Mucosa of descending colon (tissue), 3 donors: ENCODE data around the gene EMX1. TPM values are rescaled to one million over a fixed set of nuclear protein-coding genes. Genes with fewer than 3 reads are reported as not detected.

ENCODE experiments used
- ATAC-seq: fragments of 200-7000 bp; cut with Tn5 transposase; one replicate; pipeline ENCODE4 v1.9.1; 2020; ENCODE audit warnings: mild to moderate bottlenecking, moderate library complexity
- DNase-seq, 3 donors: peaks; one replicate each; pipeline ENCODE4 v3.0.0-alpha.2; 2020
- H3K36me3 ChIP-seq: fragments of 200-600 bp; one replicate; pipeline ENCODE4 v1.8.0; 2021; ENCODE audit warnings: low read depth, mild to moderate bottlenecking
- H3K4me1 ChIP-seq: fragments of 200-600 bp; one replicate; pipeline ENCODE4 v1.8.0; 2021; ENCODE audit warnings: low read depth, mild to moderate bottlenecking
- H3K4me3 ChIP-seq: fragments of 200-600 bp; one replicate; pipeline ENCODE4 v1.8.0; 2021; ENCODE audit warnings: mild to moderate bottlenecking
- H3K9me3 ChIP-seq: fragments of 200-600 bp; one replicate; pipeline ENCODE4 v1.8.0; 2021; ENCODE audit warnings: mild to moderate bottlenecking
- intact Hi-C, 2 donors: fragments of 100-400 bp; cut with DNase I in 1 of 2; cut with micrococcal nuclease in 1 of 2; formaldehyde crosslinking; loops; one replicate each; pipeline versions ENCODE4 v1.11.0 to v1.11.1; 2022; cut with DNase I, micrococcal nuclease
- long read RNA-seq, 2 donors: library from polyadenylated mRNA; unstranded; transcript quantifications; one replicate each; pipeline ENCODE4 v2.0.0, GENCODE V29; 2019 to 2021
- total RNA-seq, 3 donors: library from RNA; stranded (reverse); fragmentation: NEBNext Ultra II Directional in 2 of 3; extraction: Animal tissue kit (Norgen Biotek cat#: 25700) in 2 of 3; gene quantifications; one replicate each; pipeline versions ENCODE4 v1.2.1 to v1.2.4, GENCODE V29; 2021 to 2023
- TF ChIP-seq, protein P1 (sequence below): fragments of 200-600 bp; IDR thresholded peaks from one replicate; pipeline ENCODE4 v1.8.0; 2022; ENCODE audit warnings: antibody characterized with exemption, mild to moderate bottlenecking
- donor health status: DM: no; HTN: no; CAD: no; lungs with moderate emphysema.
- donor health status: DM: no; HTN: no; CAD: no.
- donor health status: DM: no; HTN: yes; CAD: no.

Gene EMX1
- total RNA-seq, result 1 to 10 TPM in 2 of 3 donors, under 1 TPM in 1; 0.96 to 3.6 (median 1.6) TPM
- long read RNA-seq, donor 1, partial matches to known transcripts, result 0 of 5 reads
- long read RNA-seq, donor 1, other reads (novel, unspliced or antisense), result 2 of 5 reads
- long read RNA-seq, donor 2, result 0 reads

DNA sequence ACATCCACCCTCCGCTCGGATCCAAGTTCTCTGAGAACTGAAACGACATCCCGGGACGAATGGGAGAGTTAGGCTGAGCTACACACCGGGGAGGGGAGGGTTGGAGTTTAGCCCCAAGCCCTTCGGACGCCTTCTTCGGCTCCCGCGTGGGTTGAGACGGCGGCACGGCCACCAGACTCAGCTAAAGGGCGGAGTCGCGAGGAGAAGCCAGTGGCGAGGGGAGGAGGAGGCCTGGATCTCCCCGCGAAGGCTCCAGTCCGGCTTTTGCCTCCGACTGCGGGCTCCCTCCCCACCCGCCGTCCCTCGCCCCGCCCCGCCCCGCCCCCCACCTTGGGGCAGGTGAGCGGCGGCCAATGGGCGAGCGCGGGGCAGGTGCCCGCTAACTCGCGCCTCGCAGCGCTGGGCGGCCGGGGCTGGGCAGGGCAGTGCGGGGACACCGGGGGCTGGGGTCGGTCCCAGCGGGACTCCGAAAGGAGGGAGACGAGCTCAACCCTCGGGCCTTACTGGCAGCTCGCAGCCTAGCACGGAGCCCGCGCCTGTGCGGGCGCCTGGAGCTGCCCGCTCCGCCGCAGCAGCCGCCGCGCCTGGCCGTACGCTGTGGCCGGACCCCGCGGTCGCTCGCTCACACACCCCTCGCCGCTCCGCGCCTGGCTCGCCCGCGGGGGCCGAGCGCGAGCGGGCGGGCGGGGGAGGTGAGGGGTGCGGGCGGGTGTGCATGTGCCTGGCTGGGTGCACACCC lies at the start of gene EMX1:
Gene EMX1 (plus strand): TSS at position 382 of the 739 bp plus-strand sequence. CDS start 334 bp downstream, at position 716.
- ATAC-seq (peak; percentile 90), DNase-seq (peak; percentile 77 to 89 (median 83))
- peaks cover 26% of the 10 kb centered on the region for H3K4me1 ChIP-seq
- H3K4me3 ChIP-seq, result peak within 1 kb of the TSS; percentile 14
- no peaks in the 10 kb centered on the region for H3K9me3 ChIP-seq
- intact Hi-C loops, result no loop called here
- H3K36me3 ChIP-seq, result no peaks in the 10 kb centered on the region
- TF ChIP-seq, protein P1, sequence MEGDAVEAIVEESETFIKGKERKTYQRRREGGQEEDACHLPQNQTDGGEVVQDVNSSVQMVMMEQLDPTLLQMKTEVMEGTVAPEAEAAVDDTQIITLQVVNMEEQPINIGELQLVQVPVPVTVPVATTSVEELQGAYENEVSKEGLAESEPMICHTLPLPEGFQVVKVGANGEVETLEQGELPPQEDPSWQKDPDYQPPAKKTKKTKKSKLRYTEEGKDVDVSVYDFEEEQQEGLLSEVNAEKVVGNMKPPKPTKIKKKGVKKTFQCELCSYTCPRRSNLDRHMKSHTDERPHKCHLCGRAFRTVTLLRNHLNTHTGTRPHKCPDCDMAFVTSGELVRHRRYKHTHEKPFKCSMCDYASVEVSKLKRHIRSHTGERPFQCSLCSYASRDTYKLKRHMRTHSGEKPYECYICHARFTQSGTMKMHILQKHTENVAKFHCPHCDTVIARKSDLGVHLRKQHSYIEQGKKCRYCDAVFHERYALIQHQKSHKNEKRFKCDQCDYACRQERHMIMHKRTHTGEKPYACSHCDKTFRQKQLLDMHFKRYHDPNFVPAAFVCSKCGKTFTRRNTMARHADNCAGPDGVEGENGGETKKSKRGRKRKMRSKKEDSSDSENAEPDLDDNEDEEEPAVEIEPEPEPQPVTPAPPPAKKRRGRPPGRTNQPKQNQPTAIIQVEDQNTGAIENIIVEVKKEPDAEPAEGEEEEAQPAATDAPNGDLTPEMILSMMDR, result no peak

DNA sequence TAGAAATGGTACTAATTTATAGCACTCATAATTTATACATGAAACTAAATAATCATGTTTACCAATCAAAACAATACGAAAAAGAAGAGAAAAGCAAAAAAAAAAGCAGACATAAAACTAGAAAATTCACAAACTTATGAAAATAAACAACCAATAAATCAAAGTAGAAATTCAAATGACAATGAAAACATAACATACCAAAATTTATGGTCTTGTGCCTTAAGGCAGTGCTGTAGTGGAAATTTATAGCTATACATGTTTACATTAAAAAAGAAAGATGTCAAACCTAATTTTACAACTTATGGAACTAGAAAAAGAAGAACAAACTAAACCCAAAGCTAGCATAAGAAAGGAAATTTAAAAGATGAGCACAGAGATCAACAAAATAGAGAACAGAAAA lies 46.3 kb upstream of the EMX1 start:
- DNase-seq, result no peak

GRCh38 chr2:72871880-72872279 lies 45.4 kb upstream of the EMX1 start:
- Histone ChIP-seq H3K4me1 (no peaks in the 10 kb centered on the region), H3K36me3 (no peaks in the 10 kb centered on the region), H3K4me3 (no peak overlapping the region), H3K9me3 (no peaks in the 10 kb centered on the region)
- no peak for DNase-seq
- TF ChIP-seq, protein P1, result no peak
- ATAC-seq, result no peak
- intact Hi-C loops, result no loop called here

More for the DNA sequence above, 46.3 kb upstream of the EMX1 start:
- no peak for ATAC-seq
- H3K36me3 ChIP-seq, result no peaks in the 10 kb centered on the region
- no peaks in the 10 kb centered on the region for H3K4me1 ChIP-seq
- intact Hi-C loops, result no loop called here
- no peak overlapping the region for H3K4me3 ChIP-seq
- H3K9me3 ChIP-seq, result no peaks in the 10 kb centered on the region
- TF ChIP-seq, protein P1, result no peak

GRCh38 chr2:72883356-72883962 lies 33.9 kb upstream of the EMX1 start:
- Histone ChIP-seq H3K36me3 (no peaks in the 10 kb centered on the region), H3K4me1 (peaks cover 12% of the 10 kb centered on the region), H3K9me3 (no peaks in the 10 kb centered on the region), H3K4me3 (no peak overlapping the region)
- intact Hi-C loops, result no loop called here
- DNase-seq (peak in 2 of 3 donors; percentile 48 to 79), ATAC-seq (no peak)
- TF ChIP-seq, protein P1, result no peak

- no peak for ATAC-seq
- intact Hi-C loops, result no loop called here
- TF ChIP-seq, protein P1, result no peak
These were observed 30.8 kb upstream of the EMX1 start for GRCh38 chr2:72886505-72887031.

More at GRCh38 chr2:72886505-72887031, 30.8 kb upstream of the EMX1 start:
- no peak for DNase-seq
- Histone ChIP-seq H3K4me3 (no peak overlapping the region), H3K36me3 (no peaks in the 10 kb centered on the region), H3K9me3 (no peaks in the 10 kb centered on the region), H3K4me1 (peaks cover 32% of the 10 kb centered on the region)
